ENCODE results near the gene PER1.

Gene PER1

DNA sequence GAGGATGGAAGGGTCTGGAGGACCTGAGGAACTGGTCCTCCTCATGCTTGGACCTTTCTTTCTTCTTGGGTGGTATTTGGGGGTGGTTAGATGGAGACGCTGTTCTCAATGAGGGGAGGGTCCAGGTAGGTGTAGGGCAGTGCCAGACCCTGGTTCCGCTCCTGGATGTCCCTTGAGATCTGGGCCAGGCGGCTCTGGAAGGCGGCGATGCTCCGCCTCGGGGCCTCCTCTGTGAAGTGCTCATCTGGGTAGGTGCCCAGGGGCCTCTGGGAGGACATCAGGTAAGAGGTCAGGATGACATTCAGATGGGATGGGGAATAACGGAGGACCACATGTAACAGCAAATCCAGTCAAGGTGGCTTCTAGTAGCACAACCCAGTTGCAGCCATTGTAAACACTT is 55.7 kb downstream of the PER1 start:
- DNase-seq (ENCODE audit: low read depth in 2 of 2) = no peak

DNA sequence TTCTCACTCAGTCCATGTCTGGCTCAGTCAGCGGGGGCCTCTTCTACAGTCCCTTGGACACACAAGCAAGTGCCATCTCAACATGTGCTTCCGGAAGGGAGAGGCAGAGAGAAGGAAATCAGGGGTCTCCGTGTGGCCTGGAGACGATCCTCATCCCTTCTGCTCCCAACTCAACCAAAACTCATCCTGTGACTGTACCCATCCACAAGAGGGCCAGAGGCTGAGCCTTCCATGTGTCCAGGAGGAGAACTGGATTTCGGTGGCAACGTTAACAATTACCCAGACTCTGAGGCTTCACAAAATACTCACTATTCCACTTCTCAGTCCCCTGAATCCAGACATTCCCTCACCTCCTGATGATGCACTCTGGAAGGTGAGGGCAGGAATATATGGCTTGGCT is 56.8 kb downstream of the PER1 start:
- DNase-seq (ENCODE audit: low read depth in 2 of 2) = no peak

- no peak for DNase-seq (ENCODE audit: low read depth in 2 of 2)
Measured at GRCh38 chr17:8091033-8091687, 61.0 kb downstream of the PER1 start.
